Vagina (tissue), 2 donors: ENCODE data around the gene TKFC.

Source experiments
- POLR2A ChIP-seq, 2 donors: fragments of 450-650 bp; IDR thresholded peaks; one replicate each; pipeline ENCODE4 v1.6.1; 2017; ENCODE audit warnings: antibody characterized with exemption in 2 of 2, mild to moderate bottlenecking in 2 of 2, moderate library complexity in 2 of 2
- TF ChIP-seq, protein P1 (sequence below), 3 experiments: fragments of 450-650 bp in 2 of 3; fragments of 200-600 bp in 1 of 3; sonication (generic) in 1 of 3; IDR thresholded peaks; one replicate each; pipeline ENCODE4 v1.5.1; 2017 to 2019; ENCODE audit warnings: antibody characterized with exemption in 3 of 3, mild to moderate bottlenecking in 2 of 3, moderate library complexity in 2 of 3

- TF ChIP-seq, protein P1, sequence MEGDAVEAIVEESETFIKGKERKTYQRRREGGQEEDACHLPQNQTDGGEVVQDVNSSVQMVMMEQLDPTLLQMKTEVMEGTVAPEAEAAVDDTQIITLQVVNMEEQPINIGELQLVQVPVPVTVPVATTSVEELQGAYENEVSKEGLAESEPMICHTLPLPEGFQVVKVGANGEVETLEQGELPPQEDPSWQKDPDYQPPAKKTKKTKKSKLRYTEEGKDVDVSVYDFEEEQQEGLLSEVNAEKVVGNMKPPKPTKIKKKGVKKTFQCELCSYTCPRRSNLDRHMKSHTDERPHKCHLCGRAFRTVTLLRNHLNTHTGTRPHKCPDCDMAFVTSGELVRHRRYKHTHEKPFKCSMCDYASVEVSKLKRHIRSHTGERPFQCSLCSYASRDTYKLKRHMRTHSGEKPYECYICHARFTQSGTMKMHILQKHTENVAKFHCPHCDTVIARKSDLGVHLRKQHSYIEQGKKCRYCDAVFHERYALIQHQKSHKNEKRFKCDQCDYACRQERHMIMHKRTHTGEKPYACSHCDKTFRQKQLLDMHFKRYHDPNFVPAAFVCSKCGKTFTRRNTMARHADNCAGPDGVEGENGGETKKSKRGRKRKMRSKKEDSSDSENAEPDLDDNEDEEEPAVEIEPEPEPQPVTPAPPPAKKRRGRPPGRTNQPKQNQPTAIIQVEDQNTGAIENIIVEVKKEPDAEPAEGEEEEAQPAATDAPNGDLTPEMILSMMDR (IDR thresholded peaks at IDR 0.05), result no peak
- TF ChIP-seq POLR2A (IDR thresholded peaks at IDR 0.05), result no peak
Observed at GRCh38 chr11:61331651-61332050, 1.4 kb upstream of the TKFC start.
